Measurements from ENCODE around the gene DNMBP.
"Not testable (repeated sequence)": the region's sequence is repeated elsewhere in the genome, so short reads cannot be mapped to it uniquely, and the experiment has no call there.

The DNMBP gene

DNA sequence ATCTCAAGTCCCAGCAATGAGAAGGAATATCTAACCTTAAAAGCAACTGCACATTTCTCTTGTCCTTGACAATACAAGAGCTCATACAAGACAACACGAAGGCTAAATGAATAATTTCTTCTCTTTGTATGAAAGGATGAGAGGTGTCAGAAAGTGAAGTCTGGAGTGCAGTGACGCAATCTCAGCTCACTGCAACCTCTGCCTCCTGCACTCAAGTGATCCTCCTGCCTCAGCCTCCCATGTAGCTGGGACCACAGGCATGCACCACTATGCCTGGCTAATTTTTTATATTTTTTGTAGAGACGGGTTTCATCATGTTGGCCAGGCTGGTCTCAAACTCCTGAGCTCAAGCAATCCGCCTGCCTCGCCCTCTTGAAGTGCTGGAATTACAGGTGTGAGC is 24.1 kb downstream of the DNMBP start:
- DNase-seq (ENCODE audit: low read depth in 4 of 4, low spot score in 1 of 4): not testable (repeated sequence)

DNA sequence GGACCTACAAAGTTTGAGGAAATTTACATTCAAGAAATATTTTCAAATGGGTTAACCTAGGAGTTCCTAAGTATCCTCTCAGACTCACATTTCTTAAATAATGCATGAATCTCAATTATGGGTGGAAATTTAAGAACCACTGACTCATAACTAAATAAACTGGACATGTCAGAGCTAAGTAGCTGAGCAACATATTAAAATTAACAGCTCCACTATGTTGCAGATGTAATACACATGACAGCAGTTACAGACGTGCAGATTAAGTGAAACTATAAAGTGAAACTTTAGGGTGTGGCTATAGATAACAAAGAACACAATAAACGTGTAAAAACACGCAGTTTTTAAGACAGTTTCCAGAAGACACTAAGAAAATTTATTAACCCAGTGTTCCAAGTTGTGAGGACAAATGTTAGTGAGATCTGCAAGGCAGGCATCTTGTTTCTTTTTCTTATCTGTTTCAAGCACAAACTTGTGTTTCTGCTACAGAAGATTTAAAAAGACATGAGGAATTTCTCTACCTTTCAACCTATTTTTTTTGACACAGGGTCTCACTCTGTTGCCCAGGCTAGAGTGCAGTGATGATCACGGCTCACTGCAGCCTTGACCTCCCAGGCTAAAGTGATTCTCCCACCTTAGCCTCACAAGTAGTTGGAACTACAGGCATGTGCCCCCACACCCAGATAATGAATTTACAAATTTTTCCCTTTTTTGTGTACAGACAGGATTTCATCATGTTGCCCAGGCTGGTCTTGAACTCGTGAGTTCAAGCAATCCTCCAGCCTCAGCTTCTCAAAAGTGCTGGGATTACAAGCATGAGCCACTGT is 25.3 kb downstream of the DNMBP start:
- DNase-seq (ENCODE audit: low read depth in 4 of 4, low spot score in 1 of 4): no peak

DNA sequence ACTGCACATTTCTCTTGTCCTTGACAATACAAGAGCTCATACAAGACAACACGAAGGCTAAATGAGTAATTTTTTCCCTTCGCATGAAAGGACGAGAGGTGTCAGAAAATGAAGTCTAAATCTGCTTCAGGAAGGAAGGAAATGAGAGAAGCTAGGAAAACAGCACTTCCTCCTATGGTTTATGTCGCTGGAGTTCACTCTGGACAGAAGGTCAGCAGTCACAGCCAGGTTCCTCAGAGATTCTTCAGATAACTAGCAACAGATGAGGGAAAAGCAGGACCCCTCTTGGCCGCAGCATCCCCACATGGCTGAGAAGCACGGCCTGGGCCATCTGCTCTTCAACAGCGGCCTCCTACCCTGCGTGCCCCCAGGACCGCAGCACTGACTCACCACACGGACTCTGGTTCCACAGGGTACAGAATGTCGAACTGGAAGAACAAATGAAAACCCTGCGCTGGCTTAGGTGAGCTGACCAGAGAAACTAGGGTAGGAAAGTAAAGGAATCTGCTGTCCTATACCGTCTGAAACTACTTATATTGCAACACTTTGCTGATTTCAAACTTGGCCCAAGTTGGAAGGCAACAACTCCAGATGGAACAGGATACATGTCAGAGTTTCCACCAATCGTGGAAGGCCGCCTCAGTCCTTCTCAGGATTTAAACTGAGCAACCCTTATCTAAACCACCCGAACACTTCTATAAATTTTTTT is 26.3 kb downstream of the DNMBP start:
- DNase-seq (ENCODE audit: low read depth in 4 of 4, low spot score in 1 of 4): no peak

DNA sequence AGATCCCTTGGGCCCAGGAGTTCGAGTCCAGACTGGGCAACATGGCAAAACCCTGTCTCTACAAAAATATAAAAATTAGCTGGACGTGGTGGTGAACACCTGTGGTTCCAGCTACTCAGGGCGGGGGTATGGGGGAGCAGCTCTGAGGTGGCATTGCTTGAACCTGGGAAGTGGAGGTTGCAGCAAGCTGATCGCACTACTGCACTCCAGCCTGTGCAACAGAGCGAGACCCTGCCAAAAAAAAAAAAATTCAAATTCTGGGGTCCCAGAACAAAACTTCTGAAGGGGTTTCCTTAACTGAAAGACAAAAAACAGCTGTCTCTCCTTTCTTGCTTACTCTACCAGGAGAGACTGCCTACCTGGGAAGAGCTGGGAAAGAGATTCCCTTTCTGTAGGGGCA is 27.0 kb downstream of the DNMBP start:
- no peak for DNase-seq (ENCODE audit: low read depth in 4 of 4, low spot score in 1 of 4)

DNA sequence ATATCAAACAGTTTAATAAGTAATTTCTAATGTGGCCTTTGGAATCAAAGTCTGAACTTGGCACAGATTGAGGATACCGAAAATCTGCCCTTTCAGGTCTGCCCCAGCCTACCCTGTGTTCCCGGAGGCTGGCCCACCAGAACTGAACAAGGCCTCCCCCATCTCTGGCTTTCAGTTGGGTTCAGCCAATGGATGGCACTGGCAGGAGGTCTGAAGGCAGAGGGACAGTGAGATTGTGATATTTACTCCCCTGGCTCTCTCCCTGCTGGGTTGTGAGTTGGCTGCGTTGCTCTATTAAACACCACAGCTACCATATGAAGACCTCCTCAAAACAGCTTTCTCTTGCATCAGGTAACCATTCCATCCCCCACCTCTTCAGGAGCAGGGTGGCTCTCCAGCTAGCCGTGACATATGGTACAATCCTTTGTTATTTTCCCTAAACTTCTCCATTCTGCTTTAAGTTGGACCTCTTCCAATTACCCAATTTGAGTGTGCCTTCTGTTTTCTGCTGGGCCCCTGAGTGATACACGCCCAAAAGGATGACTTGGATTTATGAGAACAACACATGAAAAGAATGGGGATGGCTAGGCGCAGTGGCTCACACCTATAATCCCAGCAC is 28.1 kb downstream of the DNMBP start:
- no peak for DNase-seq (ENCODE audit: low read depth in 4 of 4, low spot score in 1 of 4)

DNA sequence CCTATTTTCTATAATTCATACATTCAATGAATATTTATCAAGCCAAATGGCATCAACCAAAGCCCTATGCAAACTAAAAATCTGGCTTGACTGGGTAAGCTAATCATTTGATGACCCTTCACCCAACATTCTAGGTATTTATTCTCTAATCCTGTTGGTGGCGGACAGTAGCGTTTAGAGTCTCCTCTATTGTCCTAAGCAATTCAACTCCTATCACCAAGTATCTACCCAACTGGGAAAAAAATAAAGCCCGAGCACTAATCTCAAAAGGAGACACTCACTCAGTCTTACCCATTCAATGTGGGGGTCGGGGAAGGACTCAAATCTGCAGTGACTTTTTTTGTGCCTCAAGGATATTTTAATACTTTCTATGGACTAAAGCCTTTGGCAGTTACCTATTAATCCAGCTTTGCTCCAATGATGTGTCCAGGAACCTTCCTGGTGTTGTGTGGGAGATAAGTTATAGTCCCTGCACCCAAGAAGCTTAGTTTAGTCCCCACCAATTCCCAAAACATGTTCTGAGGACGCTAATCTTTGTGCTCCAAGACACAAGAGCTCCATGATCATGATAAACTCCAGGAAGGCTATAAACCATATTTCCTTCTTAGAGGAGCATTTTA is 30.6 kb downstream of the DNMBP start:
- DNase-seq (ENCODE audit: low read depth in 4 of 4, low spot score in 1 of 4): no peak

DNA sequence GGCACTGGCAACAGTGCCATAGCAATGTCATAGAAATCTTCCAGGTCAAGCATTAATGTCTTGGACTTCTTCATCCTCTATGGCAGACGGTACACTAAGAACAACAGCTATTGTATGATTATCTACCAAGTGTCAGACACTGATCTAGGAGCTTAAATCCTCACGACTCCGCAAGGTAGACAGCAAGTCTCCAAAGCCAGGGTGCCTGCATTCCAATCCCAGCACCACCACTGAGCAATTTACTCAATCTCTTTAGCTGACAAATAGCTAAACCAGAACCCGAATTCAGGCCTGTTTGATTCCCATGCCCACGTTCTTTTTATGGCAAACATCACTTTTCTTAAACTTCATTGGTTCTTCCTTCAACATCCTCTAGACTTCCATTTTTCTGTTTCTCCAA is 31.8 kb downstream of the DNMBP start:
- DNase-seq (ENCODE audit: low read depth in 4 of 4, low spot score in 1 of 4): no peak

DNA sequence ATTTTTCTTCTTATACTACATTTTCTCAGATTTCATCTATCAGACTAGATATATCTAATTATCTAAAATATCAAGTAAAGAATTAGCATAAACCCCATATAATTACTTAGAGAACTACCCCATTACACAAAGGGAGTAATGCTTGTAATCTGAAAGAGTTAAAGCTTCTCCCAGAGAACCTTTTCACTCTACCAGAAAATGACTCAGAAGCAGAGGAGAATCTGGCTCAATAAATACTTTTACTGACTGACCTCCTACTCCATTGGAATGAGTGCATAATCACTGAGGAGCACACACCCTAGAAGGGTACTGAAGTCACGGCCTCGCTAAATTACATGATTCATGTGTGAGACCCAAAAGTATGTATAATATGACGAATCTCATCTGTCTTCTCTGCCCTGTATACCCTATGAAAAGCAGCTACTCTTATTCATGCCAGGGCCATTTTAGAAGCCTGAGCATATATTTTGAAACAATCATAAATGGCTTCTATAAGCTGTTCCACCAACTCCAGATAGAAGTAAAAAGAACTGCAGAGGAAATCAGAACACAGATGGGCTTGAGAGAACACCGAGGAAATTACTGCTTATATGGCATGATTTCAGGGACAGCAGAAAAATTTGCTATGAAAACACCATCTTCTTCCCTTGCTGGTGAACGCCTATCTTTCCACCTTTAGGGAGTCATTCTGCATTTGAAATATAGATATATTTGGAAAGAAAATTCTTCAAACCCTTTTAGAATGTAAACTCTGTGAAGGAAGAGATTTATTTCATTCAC is 32.7 kb downstream of the DNMBP start:
- DNase-seq (ENCODE audit: low read depth in 4 of 4, low spot score in 1 of 4): no peak

DNA sequence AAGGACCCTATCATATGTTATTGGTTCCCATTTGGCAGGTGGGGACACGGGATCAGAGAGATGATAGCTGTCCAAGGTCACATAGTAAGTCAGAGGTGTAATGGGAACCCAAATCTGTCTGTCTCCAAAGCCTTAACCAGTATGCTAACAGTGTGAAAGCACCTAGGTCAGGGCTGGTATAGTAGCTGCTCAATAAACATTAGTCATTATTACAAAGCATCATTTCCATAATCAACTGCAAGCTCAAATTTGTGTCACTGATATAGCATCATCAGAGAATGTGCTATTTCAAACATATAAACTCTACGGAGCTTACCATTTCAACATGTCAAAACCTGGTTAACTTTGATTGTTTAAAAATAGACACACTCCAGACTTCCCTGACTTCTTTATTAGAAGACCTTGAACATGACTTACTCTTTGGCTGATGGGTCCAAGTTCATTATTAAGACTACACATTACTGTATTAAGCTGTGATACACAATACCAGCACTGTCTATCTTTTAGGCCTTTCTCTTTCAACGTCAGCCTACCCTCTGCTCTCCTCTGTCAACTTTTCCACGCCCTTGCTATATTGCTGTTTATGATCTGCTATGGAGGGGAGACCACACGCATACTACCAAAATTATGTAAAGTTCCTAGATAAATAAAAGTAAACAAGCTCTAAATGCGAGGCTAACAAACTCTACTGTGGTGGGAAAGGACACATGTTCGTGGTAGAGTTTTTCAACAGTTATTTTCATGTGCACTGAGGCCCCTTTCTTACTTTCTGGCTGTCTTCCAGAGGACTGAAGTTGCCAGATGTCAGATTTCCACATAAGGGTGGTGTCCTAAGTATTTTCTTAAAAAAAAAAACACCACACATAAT is 33.6 kb downstream of the DNMBP start:
- no peak for DNase-seq (ENCODE audit: low read depth in 4 of 4, low spot score in 1 of 4)

DNA sequence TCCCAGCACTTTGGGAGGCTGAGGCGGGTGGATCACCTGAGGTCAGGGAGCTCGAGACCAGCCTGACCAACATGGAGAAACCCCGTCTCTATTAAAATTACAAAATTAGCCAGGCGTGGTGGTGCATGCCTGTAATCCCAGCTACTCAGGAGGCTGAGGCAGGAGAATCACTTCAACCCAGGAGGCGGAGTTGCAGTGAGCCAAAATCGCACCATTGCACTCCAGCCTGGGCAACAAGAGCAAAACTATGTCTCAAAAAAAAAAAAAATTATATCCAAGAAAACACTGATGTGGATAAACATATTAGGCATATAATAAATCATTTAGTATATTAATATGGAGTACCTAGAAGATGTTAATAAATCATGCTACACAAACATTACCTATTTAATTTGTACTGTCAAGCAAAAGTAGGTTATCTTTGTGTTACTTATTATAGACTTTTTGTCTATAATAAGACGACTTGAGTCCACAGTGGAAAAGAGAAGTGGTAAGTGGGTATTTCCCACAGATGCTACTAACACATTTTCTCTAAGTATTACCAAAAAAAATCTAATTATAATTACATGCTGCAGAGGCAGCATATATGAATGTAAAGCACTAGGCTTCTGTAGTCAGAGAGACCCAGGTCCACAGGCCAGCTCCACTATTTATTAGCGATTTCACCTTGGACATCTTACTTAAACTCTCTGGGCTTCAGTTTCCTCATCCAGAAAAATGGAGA is 34.5 kb downstream of the DNMBP start:
- DNase-seq (ENCODE audit: low read depth in 4 of 4, low spot score in 1 of 4): no peak

DNA sequence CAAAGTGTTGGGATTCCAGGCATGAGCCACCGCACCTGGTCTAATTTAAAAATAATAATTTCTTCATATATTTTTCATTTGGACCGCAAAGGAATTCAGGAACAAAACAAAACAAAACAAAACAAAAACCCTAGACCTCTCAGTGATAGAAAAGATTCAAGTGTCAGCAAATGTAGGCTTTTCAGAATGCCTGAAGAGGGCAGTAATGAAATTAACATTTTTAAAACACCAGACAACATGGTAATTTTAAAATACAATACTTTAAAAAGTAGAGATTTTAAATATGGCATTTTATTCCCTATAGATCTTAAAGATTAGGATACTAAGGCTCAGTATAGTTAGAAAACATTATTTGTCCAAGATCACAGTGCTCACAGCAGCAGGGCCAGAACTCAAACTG is 36.6 kb downstream of the DNMBP start:
- no peak for DNase-seq (ENCODE audit: low read depth in 4 of 4, low spot score in 1 of 4)

DNA sequence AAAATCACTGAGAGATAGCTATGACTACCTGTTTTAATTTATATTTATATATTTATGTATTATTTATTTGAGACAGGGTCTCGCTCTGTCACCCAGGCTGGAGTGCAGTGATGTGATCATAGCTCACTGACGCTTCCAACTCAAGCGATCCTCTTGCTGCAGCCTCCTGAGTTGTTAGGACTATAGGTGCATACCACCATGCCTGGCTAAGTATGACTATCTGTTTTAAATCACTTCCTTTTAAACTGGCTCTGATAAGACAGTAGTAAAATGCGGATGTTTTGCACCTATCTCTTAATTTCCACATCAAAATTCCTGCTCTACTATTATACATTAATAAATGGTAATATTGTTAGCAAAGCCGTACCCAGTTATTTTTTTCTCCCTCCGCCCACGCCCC is 41.8 kb downstream of the DNMBP start:
- DNase-seq (ENCODE audit: low read depth in 4 of 4, low spot score in 1 of 4): no peak

DNA sequence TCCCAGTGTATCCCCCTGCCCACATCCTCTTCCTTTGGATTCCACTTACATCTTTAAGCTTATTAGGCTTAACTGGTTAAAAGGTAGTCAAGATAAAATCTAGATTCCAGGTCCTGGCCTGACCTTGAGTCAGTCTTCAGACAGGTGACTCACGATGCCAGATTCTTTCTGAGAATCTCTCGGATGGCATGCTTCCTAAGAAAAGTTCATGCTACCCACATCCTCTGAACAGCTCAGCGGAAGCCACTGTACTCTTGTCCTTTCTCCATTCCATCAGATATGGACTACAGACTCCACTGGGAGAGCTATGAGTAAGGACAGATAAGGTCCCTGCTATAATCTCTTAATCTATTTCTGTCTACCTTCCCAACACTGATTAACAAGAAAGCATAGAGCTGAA is 43.4 kb downstream of the DNMBP start:
- DNase-seq (ENCODE audit: low read depth in 4 of 4, low spot score in 1 of 4): no peak

DNA sequence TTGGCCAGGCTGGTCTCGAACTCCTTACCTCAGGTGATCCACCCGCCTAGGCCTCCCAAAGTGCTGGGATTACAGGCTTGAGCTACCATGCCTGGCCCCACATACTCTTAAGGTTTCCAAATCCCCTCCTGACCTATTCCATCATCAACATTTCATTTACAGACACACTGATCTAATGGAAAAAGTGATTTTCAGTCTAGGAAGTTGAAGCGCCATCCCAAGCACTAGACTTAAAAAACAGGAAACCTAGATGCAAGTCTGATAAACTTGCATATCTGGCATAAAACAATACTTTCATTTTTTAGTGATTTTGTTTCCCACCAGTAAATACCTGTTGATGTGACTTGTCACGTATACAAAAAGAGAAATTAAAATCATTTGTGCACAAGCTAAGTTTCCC is 44.0 kb downstream of the DNMBP start:
- DNase-seq (ENCODE audit: low read depth in 4 of 4, low spot score in 1 of 4): no peak

DNA sequence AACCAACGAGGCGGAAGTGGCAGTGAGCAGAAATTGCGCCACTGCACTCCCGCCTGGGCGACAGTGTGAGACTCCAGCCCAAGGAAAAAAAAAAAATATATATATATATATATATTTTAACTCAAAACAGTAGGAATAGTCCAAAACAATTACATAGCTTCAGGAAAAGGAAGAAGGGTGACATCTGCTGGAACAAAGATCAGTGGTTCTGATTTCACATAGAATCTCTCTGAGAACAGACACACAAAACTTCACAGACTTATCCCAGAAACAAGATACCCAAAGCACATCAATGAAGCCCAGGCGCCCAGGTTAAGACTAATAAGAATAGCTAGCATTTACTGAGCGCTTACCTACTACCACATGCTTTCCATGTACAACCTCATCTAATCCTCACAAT is 45.0 kb downstream of the DNMBP start:
- DNase-seq (ENCODE audit: low read depth in 4 of 4, low spot score in 1 of 4): no peak

DNA sequence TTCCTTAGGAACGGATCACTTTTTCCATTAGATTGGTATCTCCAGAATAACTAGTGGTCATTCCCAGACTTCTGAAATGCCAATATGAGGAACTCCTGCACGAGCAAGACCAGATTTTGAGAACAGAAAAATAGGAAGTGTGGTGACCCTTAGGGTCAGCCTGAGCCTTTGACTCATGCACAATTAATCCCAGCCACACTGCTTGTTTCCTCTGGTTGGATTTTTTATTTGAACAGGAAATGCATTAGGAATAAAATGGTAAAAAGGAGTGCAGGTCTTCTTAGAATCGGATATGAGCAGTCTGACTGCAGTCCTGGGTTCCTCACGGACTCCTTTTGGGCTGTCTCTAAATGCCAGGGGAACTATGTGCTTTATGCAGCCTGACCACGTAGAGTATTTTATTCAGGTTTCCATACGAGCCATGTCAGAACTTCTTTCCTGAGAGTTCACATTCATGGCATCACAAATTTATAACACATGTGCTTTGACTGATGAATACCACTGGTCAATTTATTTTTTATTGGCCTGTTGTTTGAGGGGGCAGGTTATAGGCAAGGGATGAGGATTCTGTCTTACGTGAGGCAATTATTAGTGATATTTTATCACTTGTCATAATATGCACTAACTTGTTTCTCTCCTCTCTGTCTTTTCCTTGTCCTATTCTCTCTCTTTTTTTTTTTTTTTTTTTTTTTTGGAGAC is 46.1 kb downstream of the DNMBP start:
- not testable (repeated sequence) for DNase-seq (ENCODE audit: low read depth in 4 of 4, low spot score in 1 of 4)

DNA sequence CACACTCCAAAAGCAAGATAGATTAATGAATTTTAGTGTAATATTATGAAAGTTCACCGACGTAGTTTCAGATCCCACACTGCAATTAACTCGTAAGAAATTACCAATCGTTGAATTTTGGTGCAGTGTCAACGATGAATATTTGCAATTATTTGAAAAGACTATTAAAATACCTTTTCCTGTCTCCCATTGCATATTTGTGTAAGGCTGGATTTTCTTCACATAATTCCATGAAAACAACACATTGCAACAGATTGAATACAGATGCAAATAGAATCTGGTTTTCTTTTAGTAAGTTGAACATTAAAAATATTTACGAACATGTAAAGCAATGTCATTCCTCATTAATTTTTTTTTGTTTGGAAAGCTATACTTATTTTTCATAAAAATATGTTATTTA is 50.9 kb downstream of the DNMBP start:
- DNase-seq (ENCODE audit: low read depth in 4 of 4, low spot score in 1 of 4): no peak

DNA sequence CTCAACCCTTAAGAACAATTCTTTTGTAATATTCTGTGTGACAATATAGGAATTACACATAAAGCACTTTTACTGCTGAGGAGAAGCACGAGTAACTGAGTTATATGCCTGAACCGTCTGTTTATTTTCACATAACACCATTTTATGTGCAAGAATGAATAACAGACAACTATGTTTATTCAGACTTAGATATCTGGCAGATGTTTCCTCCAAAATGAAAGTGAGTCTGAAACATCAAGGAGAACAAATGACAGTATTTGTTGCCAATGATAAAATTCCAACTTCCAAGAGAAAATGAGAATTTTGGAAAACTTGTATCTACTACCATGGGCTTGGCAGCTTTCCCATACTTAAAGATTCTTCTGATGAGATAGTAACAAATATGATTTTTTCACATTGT is 51.4 kb downstream of the DNMBP start:
- no peak for DNase-seq (ENCODE audit: low read depth in 4 of 4, low spot score in 1 of 4)

DNA sequence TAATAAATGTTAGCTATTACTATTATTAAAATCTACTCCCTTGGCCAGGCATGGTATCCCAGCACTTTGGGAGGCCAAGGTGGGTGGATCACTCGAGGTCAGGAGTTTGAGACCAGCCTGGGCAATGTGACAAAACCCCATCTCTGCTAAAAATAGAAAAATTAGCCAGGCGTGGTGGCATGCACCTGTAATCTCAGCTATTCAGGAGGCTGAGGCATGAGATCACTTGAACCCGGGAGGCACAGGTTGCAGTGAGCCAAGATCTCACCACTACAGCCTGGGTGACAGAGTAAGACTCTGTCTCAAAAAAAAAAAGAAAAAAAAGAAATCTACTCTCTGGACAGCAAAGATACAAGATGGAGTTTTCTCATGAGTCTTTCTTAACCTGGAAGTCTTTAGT is 56.2 kb downstream of the DNMBP start:
- not testable (repeated sequence) for DNase-seq (ENCODE audit: low read depth in 4 of 4, low spot score in 1 of 4)
